HEK293 (cell line): ENCODE measurements around the gene NPAS2.

Experiments used
- ATF2 ChIP-seq: fragments of 450-650 bp; formaldehyde crosslinking; IDR thresholded peaks from 2 replicates; pipeline ENCODE4 v1.5.1; 2016; ENCODE audit warnings: missing biosample characterization, missing genetic modification characterization, low read depth
- CTCF ChIP-seq: fragments of 450-650 bp; formaldehyde crosslinking; IDR thresholded peaks from 2 replicates; pipeline ENCODE4 v1.5.1; 2016; ENCODE audit warnings: missing biosample characterization, missing genetic modification characterization
- KLF8 ChIP-seq: fragments of 450-650 bp; formaldehyde crosslinking; IDR thresholded peaks from 2 replicates; pipeline ENCODE4 v1.5.1; 2016; ENCODE audit warnings: missing biosample characterization, missing genetic modification characterization
- MEIS1 ChIP-seq: sonication (generic); formaldehyde crosslinking; IDR thresholded peaks from 2 replicates; pipeline ENCODE4 v1.8.1; 2022; ENCODE audit warnings: missing genetic modification reagents, mild to moderate bottlenecking, borderline replicate concordance
- SP2 ChIP-seq: fragments of 450-650 bp; formaldehyde crosslinking; IDR thresholded peaks from 2 replicates; pipeline ENCODE4 v1.5.1; 2016; ENCODE audit warnings: missing biosample characterization, missing genetic modification characterization
- WT1 ChIP-seq: fragments of 450-650 bp; formaldehyde crosslinking; IDR thresholded peaks from 2 replicates; pipeline ENCODE4 v1.5.1; 2016; ENCODE audit warnings: missing biosample characterization, missing genetic modification characterization
- ZNF19 ChIP-seq: fragments of 450-650 bp; formaldehyde crosslinking; IDR thresholded peaks from 2 replicates; pipeline ENCODE4; 2016; ENCODE audit warnings: missing biosample characterization, missing genetic modification characterization, low read depth
- ZNF518A ChIP-seq: fragments of 450-650 bp; formaldehyde crosslinking; conservative IDR thresholded peaks from 2 replicates; pipeline ENCODE4 v1.5.1; 2016; ENCODE audit warnings: low read depth, missing biosample characterization, missing genetic modification characterization
- TF ChIP-seq, protein P1 (sequence below): fragments of 450-650 bp; formaldehyde crosslinking; conservative IDR thresholded peaks from 2 replicates; pipeline ENCODE4 v1.5.1; 2016; ENCODE audit warnings: low read depth, missing biosample characterization, missing genetic modification characterization

DNA sequence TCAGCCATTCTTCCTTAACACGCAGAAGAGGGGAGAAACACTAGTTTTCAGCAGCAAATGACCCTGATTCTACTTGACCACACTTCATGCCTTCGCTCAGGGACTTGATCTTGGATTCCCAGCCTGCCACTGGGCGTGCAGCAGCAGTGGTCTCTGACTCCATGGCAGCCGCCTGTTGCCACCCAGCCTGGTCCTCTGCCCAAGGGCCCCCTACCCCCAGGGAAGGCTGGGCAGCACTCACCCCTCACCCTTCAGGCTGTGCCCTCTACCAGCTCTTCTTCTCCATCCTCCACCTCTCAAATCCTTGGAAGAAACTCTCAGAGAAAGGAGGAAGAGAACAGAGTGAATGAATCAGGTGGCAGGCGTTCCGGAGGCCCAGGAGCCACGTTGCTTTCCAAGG is 150.1 kb downstream of the NPAS2 start:
- TF ChIP-seq MEIS1 (CRISPR knock-in tag) (no peak), ATF2 (tag by site-specific recombination) (no peak), ZNF518A (tag by site-specific recombination) (no peak), SP2 (tag by site-specific recombination) (no peak), KLF8 (tag by site-specific recombination) (no peak), ZNF19 (tag by site-specific recombination) (no peak), WT1 (no peak), CTCF (no peak)
- TF ChIP-seq, protein P1, sequence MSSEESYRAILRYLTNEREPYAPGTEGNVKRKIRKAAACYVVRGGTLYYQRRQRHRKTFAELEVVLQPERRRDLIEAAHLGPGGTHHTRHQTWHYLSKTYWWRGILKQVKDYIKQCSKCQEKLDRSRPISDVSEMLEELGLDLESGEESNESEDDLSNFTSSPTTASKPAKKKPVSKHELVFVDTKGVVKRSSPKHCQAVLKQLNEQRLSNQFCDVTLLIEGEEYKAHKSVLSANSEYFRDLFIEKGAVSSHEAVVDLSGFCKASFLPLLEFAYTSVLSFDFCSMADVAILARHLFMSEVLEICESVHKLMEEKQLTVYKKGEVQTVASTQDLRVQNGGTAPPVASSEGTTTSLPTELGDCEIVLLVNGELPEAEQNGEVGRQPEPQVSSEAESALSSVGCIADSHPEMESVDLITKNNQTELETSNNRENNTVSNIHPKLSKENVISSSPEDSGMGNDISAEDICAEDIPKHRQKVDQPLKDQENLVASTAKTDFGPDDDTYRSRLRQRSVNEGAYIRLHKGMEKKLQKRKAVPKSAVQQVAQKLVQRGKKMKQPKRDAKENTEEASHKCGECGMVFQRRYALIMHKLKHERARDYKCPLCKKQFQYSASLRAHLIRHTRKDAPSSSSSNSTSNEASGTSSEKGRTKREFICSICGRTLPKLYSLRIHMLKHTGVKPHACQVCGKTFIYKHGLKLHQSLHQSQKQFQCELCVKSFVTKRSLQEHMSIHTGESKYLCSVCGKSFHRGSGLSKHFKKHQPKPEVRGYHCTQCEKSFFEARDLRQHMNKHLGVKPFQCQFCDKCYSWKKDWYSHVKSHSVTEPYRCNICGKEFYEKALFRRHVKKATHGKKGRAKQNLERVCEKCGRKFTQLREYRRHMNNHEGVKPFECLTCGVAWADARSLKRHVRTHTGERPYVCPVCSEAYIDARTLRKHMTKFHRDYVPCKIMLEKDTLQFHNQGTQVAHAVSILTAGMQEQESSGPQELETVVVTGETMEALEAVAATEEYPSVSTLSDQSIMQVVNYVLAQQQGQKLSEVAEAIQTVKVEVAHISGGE: no peak
